ENCODE results near the gene ZNHIT2.
"Not testable (repeated sequence)": the region's sequence is repeated elsewhere in the genome, so short reads cannot be mapped to it uniquely, and the experiment has no call there.

ZNHIT2 gene

DNA sequence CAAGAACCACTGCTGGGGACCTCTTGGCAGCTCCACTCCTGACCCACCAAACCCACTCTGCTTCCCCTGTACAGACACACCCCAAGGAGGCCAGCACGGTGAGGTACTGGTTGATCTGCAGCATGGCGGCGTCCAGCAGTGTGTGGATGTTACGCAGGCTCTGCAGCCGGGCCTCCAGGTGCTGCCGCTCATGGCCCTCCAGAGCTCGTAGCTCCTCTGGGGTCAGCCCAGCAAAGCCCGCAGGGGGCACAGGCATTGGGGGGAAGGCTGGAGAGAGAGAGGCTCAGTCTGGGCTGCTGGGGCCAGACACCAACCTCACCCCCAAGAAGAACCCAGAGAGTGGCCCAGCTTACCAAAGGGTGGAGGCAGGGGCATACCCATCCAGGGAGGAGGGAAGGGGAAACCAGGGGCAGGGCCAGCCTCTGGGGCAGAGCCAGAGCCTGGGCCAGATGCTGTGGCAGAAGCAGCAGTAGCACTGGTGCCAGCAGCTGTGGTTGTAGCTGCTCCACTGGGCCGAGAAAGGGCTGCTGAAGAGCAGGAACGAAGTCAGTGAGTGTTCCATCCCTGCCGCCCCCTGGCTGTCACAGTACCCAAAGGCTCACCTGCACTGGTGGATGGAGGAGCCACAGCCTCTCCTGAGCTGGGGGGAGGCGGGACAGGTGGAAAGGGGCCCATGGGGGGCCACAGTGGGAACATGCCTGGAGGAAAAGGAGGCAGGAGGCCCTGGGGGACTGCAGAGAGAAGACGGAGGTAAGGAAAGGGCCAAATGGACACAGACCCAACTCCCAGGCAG is 12.3 kb upstream of the ZNHIT2 start:
- peak; percentile 5 for DNase-seq
- H3K27ac Mint-ChIP-seq = no peak overlapping the region

DNA sequence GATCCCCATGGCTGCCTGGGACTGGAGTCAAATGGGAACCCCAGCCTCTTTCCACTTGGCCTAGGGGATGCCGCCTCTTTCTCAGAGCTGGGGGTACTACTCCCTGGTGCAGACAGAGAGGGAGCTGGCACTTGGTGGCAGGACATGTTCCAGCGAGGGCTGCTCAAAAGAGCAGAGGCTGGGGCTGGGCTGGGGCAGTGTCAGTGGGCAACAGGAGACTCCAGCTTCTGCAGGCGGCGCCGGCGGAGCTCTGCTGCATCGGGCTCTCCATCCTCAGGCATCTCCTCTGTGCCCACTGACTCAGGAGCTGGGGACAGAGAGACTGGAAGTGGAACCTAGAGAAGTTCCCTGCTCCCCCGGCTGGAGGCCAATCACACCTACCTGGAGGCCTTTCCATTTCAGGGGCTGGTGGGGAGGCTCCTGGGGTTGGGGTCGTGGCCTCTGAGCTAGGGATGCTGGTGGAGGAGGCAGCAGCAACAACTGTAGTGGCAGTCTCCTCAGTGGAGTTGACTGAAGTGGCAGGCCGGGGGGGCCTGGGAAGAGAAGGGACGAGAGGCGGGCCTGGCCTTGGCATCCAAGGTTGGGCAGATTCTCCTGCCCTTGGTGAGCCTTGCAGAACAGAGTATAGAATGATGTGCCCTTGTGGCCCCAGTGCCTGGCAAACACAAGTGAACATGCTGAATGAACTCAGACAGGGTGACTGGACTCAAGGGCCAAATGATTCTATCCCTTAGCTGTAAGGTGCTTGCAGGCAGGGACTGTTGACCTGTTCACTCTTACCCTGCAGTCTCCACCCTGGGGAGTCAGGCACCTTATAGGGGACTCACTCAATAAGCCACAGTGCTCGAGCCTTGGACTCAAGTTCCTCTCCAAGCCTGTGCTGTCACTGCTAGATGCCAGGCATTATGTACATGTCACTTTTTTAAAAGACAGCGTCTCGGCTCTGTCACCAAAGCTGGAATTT is 11.0 kb upstream of the ZNHIT2 start:
- H3K36me3 Mint-ChIP-seq (ENCODE audit: low read depth) = peaks cover 32% of the 10 kb centered on the region
- H3K27me3 Mint-ChIP-seq = no peaks in the 10 kb centered on the region
- peak; percentile 2 for DNase-seq
- no peak overlapping the region for H3K27ac Mint-ChIP-seq
- no peak overlapping the region for H3K4me3 Mint-ChIP-seq
- H3K4me1 Mint-ChIP-seq = peaks cover 28% of the 10 kb centered on the region
- ATAC-seq = no peak
- H3K9me3 Mint-ChIP-seq = no peaks in the 10 kb centered on the region

More for the DNA sequence above, 12.3 kb upstream of the ZNHIT2 start:
- Mint-ChIP-seq H3K4me1 (peaks cover 21% of the 10 kb centered on the region), H3K27me3 (no peaks in the 10 kb centered on the region), H3K9me3 (no peaks in the 10 kb centered on the region), H3K36me3 (ENCODE audit: low read depth) (peaks cover 28% of the 10 kb centered on the region), H3K4me3 (no peak overlapping the region)
- no peak for ATAC-seq

DNA sequence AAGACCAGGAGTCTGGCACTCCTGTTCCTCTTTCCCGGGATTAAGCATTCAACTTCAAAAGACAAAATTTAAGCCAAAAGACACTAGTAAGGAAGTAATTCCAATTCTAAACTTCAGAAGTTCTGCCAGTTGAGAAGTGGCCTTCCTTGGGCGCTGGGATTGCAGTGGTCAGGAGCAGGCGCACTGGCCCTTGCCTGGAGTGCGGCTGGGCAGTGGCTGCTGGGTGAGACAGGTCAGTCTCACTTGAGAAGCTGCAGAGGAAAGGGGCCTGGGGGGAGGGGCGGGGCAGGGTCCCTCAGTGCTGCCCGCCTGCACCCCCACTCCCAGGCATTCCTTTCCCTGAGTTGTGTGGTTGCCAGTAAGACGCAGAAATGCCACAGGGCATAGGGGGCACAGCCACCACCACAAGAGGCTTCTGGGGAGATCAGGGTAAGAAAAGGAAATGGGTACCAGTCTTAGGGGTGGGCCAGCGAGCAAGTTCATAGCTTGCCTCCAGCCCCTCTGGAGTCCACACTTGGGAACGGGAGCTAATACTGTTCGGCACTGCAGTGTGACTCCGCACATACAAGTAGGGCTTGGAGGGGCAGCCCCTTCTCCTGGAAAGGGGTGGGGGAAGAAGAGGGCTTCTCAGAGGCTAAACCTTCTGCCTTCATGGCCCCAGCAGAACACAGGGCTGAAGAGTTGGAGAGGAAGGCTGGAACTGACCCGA is 10.1 kb upstream of the ZNHIT2 start:
- H3K36me3 Mint-ChIP-seq (ENCODE audit: low read depth) = peaks cover 31% of the 10 kb centered on the region
- H3K9me3 Mint-ChIP-seq = no peaks in the 10 kb centered on the region

DNA sequence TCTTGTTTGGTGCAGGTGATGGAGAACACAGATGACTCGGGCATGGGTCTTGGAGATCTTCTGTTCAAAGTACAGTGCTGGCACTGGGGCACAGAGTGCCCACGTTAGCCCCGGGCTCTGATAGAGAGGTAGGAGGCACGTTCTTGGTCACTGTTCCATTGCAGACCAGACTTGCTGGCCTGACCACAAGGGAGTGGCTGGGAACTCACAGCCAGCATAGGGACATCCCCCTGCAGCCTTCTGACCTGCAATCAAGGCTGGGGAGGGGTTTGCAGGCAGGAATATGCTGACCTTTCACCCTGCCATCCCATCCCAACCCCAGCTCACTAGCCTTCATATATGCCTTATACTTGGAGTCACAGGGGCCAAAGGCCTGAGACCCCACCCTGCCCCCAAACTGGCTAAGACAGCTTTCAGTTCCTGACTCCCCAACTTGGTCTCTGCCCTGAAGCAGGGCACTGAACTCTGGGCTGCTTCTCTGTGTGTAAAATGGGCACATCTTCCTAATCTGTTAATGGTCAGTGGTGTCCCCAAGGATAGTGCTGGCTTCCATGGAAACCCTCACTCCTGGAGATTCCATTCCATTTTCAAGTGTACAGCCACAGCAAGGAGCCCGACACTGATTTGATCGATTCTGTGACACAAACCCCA is 9.2 kb upstream of the ZNHIT2 start:
- peaks cover 35% of the 10 kb centered on the region for H3K36me3 Mint-ChIP-seq (ENCODE audit: low read depth)
- no peaks in the 10 kb centered on the region for H3K27me3 Mint-ChIP-seq
- no peaks in the 10 kb centered on the region for H3K9me3 Mint-ChIP-seq
- DNase-seq = no peak
- peaks cover 31% of the 10 kb centered on the region for H3K4me1 Mint-ChIP-seq
- no peak for ATAC-seq
- no peak overlapping the region for H3K27ac Mint-ChIP-seq
- H3K4me3 Mint-ChIP-seq = no peak overlapping the region

More for the DNA sequence above, 10.1 kb upstream of the ZNHIT2 start:
- H3K4me1 Mint-ChIP-seq = peaks cover 26% of the 10 kb centered on the region
- no peaks in the 10 kb centered on the region for H3K27me3 Mint-ChIP-seq
- no peak overlapping the region for H3K4me3 Mint-ChIP-seq
- no peak for DNase-seq
- H3K27ac Mint-ChIP-seq = no peak overlapping the region
- no peak for ATAC-seq

DNA sequence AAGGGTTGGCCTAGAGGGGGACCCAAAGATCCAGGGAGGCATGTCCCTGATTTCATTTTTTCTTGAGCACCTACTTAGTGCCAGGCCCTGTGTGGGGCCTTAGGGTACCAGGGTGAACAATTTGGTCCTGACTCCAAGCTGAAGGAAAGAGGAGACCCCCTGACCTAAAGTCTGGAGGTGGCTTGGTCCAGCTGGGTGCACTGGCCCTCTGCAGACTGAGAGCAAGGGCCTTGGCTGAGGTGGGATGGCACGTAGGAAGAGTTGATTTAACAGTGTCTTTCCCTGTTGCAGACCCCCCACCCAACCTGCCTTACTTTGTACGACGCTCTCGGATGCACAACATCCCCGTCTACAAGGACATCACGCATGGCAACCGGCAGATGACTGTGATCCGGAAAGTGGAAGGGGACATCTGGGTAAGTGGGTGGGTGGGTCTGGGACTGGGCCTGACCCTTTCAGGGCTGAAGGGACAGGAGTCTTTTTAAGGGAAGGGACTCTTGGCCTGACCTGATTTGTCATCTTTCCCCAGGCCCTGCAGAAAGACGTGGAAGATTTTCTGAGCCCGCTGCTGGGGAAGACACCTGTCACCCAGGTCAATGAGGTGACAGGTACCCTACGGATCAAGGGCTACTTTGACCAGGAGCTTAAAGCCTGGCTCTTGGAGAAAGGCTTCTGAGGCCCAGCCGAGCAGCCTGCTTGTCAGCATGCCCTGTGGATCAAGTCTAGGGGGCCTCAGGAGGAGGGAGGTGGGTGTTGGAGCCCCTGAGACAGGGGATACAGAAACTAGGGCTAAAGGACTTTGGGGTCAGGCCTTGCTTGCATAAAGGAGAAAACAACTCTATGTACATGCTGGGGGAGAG is 7.9 kb upstream of the ZNHIT2 start:
- no peak overlapping the region for H3K4me3 Mint-ChIP-seq
- H3K27ac Mint-ChIP-seq = no peak overlapping the region
- no peaks in the 10 kb centered on the region for H3K9me3 Mint-ChIP-seq
- no peak for ATAC-seq
- no peaks in the 10 kb centered on the region for H3K27me3 Mint-ChIP-seq
- no peak for DNase-seq
- peaks cover 37% of the 10 kb centered on the region for H3K4me1 Mint-ChIP-seq
- peaks cover 43% of the 10 kb centered on the region for H3K36me3 Mint-ChIP-seq (ENCODE audit: low read depth)

DNA sequence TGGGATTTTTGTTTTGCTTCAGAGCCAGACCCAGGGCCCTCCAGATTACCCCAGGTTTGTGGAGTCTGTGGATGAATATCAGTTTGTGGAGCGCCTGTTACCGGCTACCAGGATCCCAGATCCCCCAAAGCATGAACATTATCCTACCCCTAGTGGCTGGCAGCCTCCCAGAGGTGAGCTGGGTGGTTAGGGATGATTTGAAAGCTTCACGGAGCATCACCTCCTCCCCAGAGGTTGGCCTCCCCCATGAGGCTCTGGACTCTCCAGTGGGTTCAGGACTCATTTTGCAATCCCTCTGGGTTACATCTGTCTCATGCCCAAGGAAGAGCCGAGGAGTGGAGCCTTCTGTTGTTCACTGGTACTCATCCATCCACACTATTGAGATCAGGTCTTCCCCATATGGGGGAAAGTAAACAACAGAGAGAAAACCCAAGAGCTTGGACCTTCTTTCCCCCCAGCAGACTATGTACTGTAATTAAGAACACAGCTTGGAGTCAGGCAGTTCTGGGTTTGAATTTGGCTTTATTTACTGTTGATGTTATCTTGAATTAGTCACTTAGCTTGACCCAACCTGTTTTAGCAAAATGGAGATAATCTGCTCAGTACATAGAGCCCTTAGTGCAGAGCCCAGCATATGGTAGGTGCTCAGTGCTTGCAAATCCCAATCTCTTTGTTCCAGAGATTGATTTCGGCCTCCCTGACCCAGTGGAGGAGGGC is 7.1 kb upstream of the ZNHIT2 start:
- peak overlapping the region; percentile 62 for H3K27ac Mint-ChIP-seq
- peaks cover 51% of the 10 kb centered on the region for H3K36me3 Mint-ChIP-seq (ENCODE audit: low read depth)
- H3K27me3 Mint-ChIP-seq = no peaks in the 10 kb centered on the region
- no peak for DNase-seq
- H3K4me3 Mint-ChIP-seq = peak overlapping the region; percentile 60
- no peak for ATAC-seq
- peaks cover 45% of the 10 kb centered on the region for H3K4me1 Mint-ChIP-seq
- no peaks in the 10 kb centered on the region for H3K9me3 Mint-ChIP-seq

DNA sequence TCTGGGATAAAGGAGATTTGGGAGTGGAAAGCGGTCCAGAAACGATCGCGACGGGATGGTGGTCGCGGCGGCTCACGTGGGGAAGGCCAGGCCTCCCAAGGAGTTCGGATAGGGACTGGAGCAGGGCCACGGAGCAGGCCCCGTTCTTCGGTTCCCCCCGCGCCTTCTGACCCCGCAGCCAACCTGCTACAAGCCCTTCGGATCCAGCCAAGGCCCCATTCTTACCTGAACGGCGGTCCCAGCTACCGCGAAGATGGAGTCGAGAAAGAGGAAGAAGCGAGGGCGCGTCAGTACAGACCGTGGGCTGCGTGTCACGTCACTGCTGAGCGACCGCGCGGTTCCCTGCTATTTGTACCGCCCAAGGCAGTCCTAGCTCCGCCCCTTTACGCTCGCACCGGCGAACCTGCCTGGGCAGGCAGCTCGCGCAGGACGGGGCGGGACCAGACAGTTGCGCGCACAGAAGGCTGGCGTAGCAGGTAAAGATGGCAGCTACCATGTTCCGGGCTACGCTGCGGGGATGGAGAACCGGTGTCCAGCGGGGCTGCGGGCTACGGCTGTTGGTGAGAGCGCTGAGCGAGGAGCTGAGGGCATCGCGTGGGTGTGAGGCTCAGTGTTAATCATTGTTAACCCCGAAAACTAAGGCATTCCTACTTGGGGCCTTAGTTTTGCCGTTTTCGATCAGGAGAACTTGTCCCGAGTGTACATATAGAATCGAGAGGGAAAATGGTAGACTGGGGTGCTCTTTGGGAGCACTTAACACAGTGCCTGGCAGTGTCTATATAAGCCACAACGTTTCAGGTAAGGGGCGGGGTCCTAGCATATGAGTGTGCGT is 4.6 kb upstream of the ZNHIT2 start, which contains the start of the genes FAU and MRPL49:
Gene FAU, minus strand, starts transcription at position 270 of the 832 bp plus-strand sequence. CDS start 321 bp downstream, outside the sequence.
Gene MRPL49, plus strand, starts transcription at position 457 of the 832 bp plus-strand sequence. Its CDS starts 26 bp downstream, at position 483.
- ATAC-seq = peak; percentile 88
- peak within 1 kb of the TSS; percentile 100 for H3K4me3 Mint-ChIP-seq
- no peaks in the 10 kb centered on the region for H3K27me3 Mint-ChIP-seq
- peaks cover 67% of the 10 kb centered on the region for H3K4me1 Mint-ChIP-seq
- H3K36me3 Mint-ChIP-seq (ENCODE audit: low read depth) = peaks cover 63% of the 10 kb centered on the region
- no peaks in the 10 kb centered on the region for H3K9me3 Mint-ChIP-seq
- peak; percentile 99 for DNase-seq
- H3K27ac Mint-ChIP-seq = peak within 1 kb of the TSS; percentile 98

DNA sequence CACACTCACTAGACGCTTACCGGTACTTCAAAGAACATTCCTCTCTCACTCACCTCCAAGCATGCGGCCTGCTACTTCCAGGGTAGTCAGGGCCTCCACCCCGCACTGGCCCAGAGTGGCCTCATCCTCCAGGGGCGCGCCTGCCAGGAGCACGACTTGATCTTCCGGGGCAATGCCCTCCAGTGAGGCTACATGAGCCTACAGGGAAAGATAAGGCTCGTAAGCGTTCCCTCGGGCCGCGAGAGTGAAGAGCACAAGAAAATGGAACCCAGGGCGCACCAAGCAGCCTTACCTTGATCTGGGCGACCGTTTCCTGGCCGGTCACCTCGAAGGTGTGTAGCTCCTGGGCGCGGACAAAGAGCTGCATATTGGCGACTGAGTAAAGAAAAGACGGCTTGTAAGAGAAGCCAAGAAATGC is 4.0 kb upstream of the ZNHIT2 start:
- ATAC-seq (no peak), DNase-seq (peak; percentile 32)
- Mint-ChIP-seq H3K4me1 (peaks cover 69% of the 10 kb centered on the region), H3K9me3 (no peaks in the 10 kb centered on the region), H3K27me3 (no peaks in the 10 kb centered on the region), H3K36me3 (ENCODE audit: low read depth) (peaks cover 62% of the 10 kb centered on the region), H3K27ac (peak overlapping the region; percentile 98), H3K4me3 (peak overlapping the region; percentile 100)

DNA sequence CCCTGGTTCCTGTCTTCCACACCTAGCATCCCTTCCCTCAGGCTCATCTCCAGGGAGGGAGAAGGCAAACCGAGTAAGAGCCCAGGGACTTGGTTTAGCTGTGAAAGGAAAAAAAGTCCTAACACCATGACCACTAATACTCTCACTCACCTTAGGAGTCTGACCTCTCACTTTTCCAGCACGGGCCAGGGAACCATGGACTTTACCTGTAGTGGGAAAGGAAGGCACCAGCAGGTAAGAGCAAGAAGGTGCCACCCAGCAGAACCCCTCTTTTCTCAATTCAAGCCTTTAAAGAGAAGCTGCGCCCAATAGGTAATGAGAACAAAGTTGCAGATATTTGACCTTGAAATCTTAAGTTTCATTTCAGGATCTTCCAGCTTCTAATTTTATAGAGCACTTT is 3.3 kb upstream of the ZNHIT2 start:
- H3K4me1 Mint-ChIP-seq = peaks cover 73% of the 10 kb centered on the region
- peak overlapping the region; percentile 100 for H3K4me3 Mint-ChIP-seq
- no peaks in the 10 kb centered on the region for H3K9me3 Mint-ChIP-seq
- no peaks in the 10 kb centered on the region for H3K27me3 Mint-ChIP-seq
- DNase-seq (no peak), ATAC-seq (no peak)
- peaks cover 62% of the 10 kb centered on the region for H3K36me3 Mint-ChIP-seq (ENCODE audit: low read depth)
- H3K27ac Mint-ChIP-seq = peak overlapping the region; percentile 98

DNA sequence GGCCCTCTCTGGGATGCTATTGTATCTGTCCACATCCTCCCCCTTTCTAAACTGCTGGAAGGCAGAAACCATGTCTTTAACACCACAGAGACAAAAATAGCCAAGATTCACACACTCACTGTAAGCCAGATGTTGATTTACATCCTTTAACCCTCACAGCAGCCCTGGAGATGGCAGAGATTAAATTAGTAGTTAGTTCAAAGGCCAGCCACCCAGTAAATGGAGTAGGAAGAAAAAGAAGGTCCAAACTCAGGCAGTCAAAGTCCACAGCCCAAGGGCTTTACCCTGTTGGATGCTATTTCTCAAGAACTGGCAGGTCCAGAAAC is 2.1 kb upstream of the ZNHIT2 start:
- Mint-ChIP-seq H3K27ac (peak overlapping the region; percentile 98), H3K9me3 (no peaks in the 10 kb centered on the region), H3K4me1 (peaks cover 79% of the 10 kb centered on the region), H3K36me3 (ENCODE audit: low read depth) (peaks cover 62% of the 10 kb centered on the region), H3K27me3 (no peaks in the 10 kb centered on the region), H3K4me3 (peak overlapping the region; percentile 100)
- DNase-seq (no peak), ATAC-seq (no peak)

DNA sequence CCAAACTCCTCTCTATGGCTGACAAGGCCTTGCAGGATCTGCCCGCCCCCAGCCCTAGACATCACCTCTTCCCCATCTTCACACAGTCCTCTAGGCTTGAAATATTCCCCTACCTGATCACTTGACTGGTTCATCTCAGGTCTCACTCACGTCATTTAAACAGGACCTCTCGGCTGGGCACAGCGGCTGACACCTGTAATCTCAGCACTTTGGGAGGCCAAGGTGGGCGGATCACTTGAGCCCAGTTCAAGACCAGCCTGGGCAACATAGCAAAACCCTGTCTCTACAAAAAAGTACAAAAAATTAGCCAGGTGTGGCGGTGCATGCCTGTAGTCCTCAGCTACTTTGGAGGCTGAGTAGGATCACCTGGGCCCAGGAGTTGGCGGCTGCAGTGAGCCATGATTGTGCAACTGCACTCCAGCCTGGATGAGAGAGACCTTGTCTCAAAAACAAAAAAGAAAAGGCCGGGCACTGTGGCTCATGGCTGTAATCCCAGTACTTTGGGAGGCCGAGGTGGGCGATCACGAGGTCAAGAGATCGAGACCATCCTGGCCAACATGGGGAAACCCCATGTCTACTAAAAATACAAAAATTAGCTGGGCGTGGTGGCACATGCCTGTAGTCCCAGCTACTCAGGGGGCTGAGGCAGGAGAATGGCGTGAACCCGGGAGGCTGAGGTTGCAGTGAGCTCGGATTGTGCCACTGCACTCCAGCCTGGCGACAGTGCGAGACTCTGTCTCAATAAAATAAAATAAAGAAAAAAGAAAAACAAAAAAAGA is 1.6 kb upstream of the ZNHIT2 start:
- H3K27me3 Mint-ChIP-seq, H3K9me3 Mint-ChIP-seq, ATAC-seq, DNase-seq: not testable (repeated sequence)
- H3K27ac Mint-ChIP-seq = peak overlapping the region; percentile 98
- peaks cover 57% of the 10 kb centered on the region for H3K36me3 Mint-ChIP-seq (ENCODE audit: low read depth)
- peak overlapping the region; percentile 18 for H3K4me3 Mint-ChIP-seq
- peaks cover 77% of the 10 kb centered on the region for H3K4me1 Mint-ChIP-seq

Data from activated naive CD8-positive, alpha-beta T cell treated with anti-CD3 and anti-CD28 coated beads, Interleukin-2, amount 50 U/mL, for 24 hours (primary cell).